ENCODE data around the gene ABITRAM. TPM values are rescaled to one million over a fixed set of nuclear protein-coding genes. Genes with fewer than 3 reads are reported as not detected.

Gene ABITRAM
- total and polyA plus RNA-seq, 2 experiments from 2014 or later: 10.1 to 11.5 TPM

DNA sequence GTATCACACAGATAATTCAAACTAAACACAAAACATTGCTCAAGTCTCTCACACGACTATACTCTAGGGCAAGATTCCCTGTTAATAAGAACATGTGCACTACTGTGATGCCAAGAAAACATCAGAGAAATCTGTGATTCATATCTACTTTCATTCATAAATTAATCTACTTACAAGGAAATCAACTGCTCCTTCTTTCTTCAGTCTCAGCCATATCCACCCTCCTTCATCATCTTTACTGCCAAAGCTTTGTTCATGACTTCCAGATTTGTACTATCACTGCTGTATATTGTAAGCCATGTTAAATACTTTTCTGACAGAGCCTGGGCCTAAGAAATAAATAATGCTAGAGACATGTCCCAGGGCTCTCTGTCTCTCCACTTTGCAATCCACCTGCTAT, 44.0 kb downstream of the ABITRAM start:
- H3K36me3 Mint-ChIP-seq (ENCODE audit: low read depth): peaks cover 18% of the 10 kb centered on the region; the same call in 2 of the 3 replicates
- H3K4me1 ChIP-seq (ENCODE audit: insufficient read depth): no peaks in the 10 kb centered on the region

More for the DNA sequence above, 44.0 kb downstream of the ABITRAM start:
- no peaks in the 10 kb centered on the region for H3K27me3 Mint-ChIP-seq (ENCODE audit: insufficient read depth, low read depth, poor library complexity)
- no peak for DNase-seq (ENCODE audit: low spot score)
- Histone ChIP-seq H3K4me3 (no peak overlapping the region), H2AFZ (no peak overlapping the region), H3K4me2 (no peak overlapping the region), H3K79me2 (replicated peaks; ENCODE audit: insufficient read depth) (no peaks in the 10 kb centered on the region), H3K36me3 (ENCODE audit: insufficient read depth) (peaks cover 4% of the 10 kb centered on the region; the same call in 1 of the 2 replicates), H4K20me1 (replicated peaks; ENCODE audit: insufficient read depth) (no peaks in the 10 kb centered on the region; the same call in 1 of the 2 replicates), H3K9me2 (ENCODE audit: insufficient read depth) (no peaks in the 10 kb centered on the region), H3K27ac (ENCODE audit: low read depth) (no peak overlapping the region), H3F3A (replicated peaks; ENCODE audit: low read depth) (no peaks in the 10 kb centered on the region), H3K27me3 (ENCODE audit: insufficient read depth) (no peaks in the 10 kb centered on the region)
- no peak overlapping the region for H3K27ac Mint-ChIP-seq
- H3K4me1 Mint-ChIP-seq: no peaks in the 10 kb centered on the region
- H3K4me3 Mint-ChIP-seq: no peak overlapping the region
- no peak for ATAC-seq
- no peaks in the 10 kb centered on the region for H3K9me3 Mint-ChIP-seq
- TF ChIP-seq EZH2phosphoT487 (IDR thresholded peaks at IDR 0.05; ENCODE audit: unreplicated experiment) (no peak), EZH2 (IDR thresholded peaks at IDR 0.05; ENCODE audit: low read depth, unreplicated experiment) (no peak), CREB1 (CRISPR knock-in tag; IDR thresholded peaks at IDR 0.05; ENCODE audit: low read depth) (no peak), POLR2AphosphoS5 (IDR thresholded peaks at IDR 0.05; ENCODE audit: low read depth) (no peak), STAT1 (IDR thresholded peaks at IDR 0.05; ENCODE audit: unreplicated experiment) (no peak), ZNF331 (CRISPR knock-in tag; IDR thresholded peaks at IDR 0.05; ENCODE audit: low read depth) (no peak)
- TF ChIP-seq, protein P1, sequence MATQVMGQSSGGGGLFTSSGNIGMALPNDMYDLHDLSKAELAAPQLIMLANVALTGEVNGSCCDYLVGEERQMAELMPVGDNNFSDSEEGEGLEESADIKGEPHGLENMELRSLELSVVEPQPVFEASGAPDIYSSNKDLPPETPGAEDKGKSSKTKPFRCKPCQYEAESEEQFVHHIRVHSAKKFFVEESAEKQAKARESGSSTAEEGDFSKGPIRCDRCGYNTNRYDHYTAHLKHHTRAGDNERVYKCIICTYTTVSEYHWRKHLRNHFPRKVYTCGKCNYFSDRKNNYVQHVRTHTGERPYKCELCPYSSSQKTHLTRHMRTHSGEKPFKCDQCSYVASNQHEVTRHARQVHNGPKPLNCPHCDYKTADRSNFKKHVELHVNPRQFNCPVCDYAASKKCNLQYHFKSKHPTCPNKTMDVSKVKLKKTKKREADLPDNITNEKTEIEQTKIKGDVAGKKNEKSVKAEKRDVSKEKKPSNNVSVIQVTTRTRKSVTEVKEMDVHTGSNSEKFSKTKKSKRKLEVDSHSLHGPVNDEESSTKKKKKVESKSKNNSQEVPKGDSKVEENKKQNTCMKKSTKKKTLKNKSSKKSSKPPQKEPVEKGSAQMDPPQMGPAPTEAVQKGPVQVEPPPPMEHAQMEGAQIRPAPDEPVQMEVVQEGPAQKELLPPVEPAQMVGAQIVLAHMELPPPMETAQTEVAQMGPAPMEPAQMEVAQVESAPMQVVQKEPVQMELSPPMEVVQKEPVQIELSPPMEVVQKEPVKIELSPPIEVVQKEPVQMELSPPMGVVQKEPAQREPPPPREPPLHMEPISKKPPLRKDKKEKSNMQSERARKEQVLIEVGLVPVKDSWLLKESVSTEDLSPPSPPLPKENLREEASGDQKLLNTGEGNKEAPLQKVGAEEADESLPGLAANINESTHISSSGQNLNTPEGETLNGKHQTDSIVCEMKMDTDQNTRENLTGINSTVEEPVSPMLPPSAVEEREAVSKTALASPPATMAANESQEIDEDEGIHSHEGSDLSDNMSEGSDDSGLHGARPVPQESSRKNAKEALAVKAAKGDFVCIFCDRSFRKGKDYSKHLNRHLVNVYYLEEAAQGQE (IDR thresholded peaks at IDR 0.05; ENCODE audit: unreplicated experiment): no peak
- TF ChIP-seq, protein P2, sequence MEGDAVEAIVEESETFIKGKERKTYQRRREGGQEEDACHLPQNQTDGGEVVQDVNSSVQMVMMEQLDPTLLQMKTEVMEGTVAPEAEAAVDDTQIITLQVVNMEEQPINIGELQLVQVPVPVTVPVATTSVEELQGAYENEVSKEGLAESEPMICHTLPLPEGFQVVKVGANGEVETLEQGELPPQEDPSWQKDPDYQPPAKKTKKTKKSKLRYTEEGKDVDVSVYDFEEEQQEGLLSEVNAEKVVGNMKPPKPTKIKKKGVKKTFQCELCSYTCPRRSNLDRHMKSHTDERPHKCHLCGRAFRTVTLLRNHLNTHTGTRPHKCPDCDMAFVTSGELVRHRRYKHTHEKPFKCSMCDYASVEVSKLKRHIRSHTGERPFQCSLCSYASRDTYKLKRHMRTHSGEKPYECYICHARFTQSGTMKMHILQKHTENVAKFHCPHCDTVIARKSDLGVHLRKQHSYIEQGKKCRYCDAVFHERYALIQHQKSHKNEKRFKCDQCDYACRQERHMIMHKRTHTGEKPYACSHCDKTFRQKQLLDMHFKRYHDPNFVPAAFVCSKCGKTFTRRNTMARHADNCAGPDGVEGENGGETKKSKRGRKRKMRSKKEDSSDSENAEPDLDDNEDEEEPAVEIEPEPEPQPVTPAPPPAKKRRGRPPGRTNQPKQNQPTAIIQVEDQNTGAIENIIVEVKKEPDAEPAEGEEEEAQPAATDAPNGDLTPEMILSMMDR (conservative IDR thresholded peaks at IDR 0.05; ENCODE audit: low read depth in 2 of 2): no peak
- TF ChIP-seq, protein P3, sequence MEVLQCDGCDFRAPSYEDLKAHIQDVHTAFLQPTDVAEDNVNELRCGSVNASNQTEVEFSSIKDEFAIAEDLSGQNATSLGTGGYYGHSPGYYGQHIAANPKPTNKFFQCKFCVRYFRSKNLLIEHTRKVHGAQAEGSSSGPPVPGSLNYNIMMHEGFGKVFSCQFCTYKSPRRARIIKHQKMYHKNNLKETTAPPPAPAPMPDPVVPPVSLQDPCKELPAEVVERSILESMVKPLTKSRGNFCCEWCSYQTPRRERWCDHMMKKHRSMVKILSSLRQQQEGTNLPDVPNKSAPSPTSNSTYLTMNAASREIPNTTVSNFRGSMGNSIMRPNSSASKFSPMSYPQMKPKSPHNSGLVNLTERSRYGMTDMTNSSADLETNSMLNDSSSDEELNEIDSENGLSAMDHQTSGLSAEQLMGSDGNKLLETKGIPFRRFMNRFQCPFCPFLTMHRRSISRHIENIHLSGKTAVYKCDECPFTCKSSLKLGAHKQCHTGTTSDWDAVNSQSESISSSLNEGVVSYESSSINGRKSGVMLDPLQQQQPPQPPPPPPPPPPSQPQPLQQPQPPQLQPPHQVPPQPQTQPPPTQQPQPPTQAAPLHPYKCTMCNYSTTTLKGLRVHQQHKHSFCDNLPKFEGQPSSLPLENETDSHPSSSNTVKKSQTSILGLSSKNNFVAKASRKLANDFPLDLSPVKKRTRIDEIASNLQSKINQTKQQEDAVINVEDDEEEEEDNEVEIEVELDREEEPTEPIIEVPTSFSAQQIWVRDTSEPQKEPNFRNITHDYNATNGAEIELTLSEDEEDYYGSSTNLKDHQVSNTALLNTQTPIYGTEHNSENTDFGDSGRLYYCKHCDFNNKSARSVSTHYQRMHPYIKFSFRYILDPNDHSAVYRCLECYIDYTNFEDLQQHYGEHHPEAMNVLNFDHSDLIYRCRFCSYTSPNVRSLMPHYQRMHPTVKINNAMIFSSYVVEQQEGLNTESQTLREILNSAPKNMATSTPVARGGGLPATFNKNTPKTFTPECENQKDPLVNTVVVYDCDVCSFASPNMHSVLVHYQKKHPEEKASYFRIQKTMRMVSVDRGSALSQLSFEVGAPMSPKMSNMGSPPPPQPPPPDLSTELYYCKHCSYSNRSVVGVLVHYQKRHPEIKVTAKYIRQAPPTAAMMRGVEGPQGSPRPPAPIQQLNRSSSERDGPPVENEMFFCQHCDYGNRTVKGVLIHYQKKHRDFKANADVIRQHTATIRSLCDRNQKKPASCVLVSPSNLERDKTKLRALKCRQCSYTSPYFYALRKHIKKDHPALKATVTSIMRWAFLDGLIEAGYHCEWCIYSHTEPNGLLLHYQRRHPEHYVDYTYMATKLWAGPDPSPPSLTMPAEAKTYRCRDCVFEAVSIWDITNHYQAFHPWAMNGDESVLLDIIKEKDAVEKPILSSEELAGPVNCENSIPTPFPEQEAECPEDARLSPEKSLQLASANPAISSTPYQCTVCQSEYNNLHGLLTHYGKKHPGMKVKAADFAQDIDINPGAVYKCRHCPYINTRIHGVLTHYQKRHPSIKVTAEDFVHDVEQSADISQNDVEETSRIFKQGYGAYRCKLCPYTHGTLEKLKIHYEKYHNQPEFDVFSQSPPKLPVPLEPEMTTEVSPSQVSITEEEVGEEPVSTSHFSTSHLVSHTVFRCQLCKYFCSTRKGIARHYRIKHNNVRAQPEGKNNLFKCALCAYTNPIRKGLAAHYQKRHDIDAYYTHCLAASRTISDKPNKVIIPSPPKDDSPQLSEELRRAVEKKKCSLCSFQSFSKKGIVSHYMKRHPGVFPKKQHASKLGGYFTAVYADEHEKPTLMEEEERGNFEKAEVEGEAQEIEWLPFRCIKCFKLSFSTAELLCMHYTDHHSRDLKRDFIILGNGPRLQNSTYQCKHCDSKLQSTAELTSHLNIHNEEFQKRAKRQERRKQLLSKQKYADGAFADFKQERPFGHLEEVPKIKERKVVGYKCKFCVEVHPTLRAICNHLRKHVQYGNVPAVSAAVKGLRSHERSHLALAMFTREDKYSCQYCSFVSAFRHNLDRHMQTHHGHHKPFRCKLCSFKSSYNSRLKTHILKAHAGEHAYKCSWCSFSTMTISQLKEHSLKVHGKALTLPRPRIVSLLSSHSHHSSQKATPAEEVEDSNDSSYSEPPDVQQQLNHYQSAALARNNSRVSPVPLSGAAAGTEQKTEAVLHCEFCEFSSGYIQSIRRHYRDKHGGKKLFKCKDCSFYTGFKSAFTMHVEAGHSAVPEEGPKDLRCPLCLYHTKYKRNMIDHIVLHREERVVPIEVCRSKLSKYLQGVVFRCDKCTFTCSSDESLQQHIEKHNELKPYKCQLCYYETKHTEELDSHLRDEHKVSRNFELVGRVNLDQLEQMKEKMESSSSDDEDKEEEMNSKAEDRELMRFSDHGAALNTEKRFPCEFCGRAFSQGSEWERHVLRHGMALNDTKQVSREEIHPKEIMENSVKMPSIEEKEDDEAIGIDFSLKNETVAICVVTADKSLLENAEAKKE (CRISPR knock-in tag; IDR thresholded peaks at IDR 0.05): no peak
